GM13977 (cell line): ENCODE measurements around the gene PTP4A2.

Source experiments
- DNase-seq: peaks from one replicate; pipeline ENCODE4 v3.0.0; 2012; ENCODE audit warnings: low spot score
- CTCF ChIP-seq: IDR thresholded peaks from 2 replicates; pipeline ENCODE4 v1.5.1; 2012; ENCODE audit warnings: mild to moderate bottlenecking, control low read depth; ENCODE audit not compliant: insufficient read depth; ENCODE audit errors: extremely low read depth, missing control alignments
- in situ Hi-C: fragments of 300-500 bp; cut with MboI; formaldehyde crosslinking; loops from one replicate; pipeline ENCODE4 v1.12.0; 2022; ENCODE audit warnings: low sequenced_read_pairs, low pct_unique_long_range_greater_than_20kb, mixed read lengths, inconsistent platforms; ENCODE audit not compliant: unreplicated experiment

Gene PTP4A2

GRCh38 chr1:31859044-31859443 is 79.1 kb downstream of the PTP4A2 start:
- DNase-seq = no peak
- TF ChIP-seq CTCF = no peak
- in situ Hi-C loops = no loop called here

- no peak for DNase-seq
- no peak for TF ChIP-seq CTCF
- in situ Hi-C loops = no loop called here
These were observed 80.3 kb downstream of the PTP4A2 start for GRCh38 chr1:31857863-31858262.
